H1 (cell line): Measurements from ENCODE around the gene TNIP1. TPM values are rescaled to one million over a fixed set of nuclear protein-coding genes. Genes with fewer than 3 reads are reported as not detected.

Experiments used
- ATF3 ChIP-seq: IDR thresholded peaks from 2 replicates; pipeline ENCODE4 v1.6.1; 2011; ENCODE audit warnings: low read depth, mild to moderate bottlenecking, low read length; ENCODE audit not compliant: insufficient read depth
- CHD7 ChIP-seq: fragments of 300-600 bp; sonication (generic); IDR thresholded peaks from 2 replicates; pipeline ENCODE4 v1.7.1; 2012; ENCODE audit warnings: low read length, moderate library complexity, mild to moderate bottlenecking, inconsistent platforms; ENCODE audit not compliant: insufficient replicate concordance
- EZH2 ChIP-seq: fragments of 200-600 bp; sonication (generic); IDR thresholded peaks from 2 replicates; pipeline ENCODE4 v1.7.1; 2012; ENCODE audit warnings: low read depth, mild to moderate bottlenecking, moderate library complexity, low read length, inconsistent platforms; ENCODE audit not compliant: severe bottlenecking
- MAX ChIP-seq: IDR thresholded peaks from 2 replicates; pipeline ENCODE4 v1.6.1; 2012; ENCODE audit warnings: inconsistent platforms
- TCF12 ChIP-seq: IDR thresholded peaks from 2 replicates; pipeline ENCODE4 v1.6.1; 2011; ENCODE audit warnings: low read depth, mild to moderate bottlenecking, low read length
- USF2 ChIP-seq: IDR thresholded peaks from 2 replicates; pipeline ENCODE4 v1.6.1; 2011; ENCODE audit warnings: low read length, improper control_type of control experiment
- polyA plus RNA-seq, 7 experiments: library from polyadenylated mRNA; depleted of rRNA in 3 of 7; stranded (reverse) in 5 of 7; unstranded in 2 of 7; fragments of >200 nt in 5 of 7; fragments of 200-250 nt in 2 of 7; gene quantifications; 1 replicate in 5 of 7; 2 replicates in 1 of 7; 4 replicates in 1 of 7; pipeline versions ENCODE4 v1.2.1 to v1.2.3, GENCODE V29; 2011 to 2013; ENCODE audit warnings: missing spikeins in 2 of 7, mixed read lengths in 2 of 7
- total RNA-seq: library from RNA; stranded (reverse); fragmentation: NEBNext Ultra II Directional; extraction: Animal tissue kit (Norgen Biotek cat#: 25700); gene quantifications from 2 replicates; pipeline ENCODE4 v1.2.1, GENCODE V29; 2021

The TNIP1 gene
- total and polyA plus RNA-seq, 2 of the 8 experiments (the other 6 are each of a cell fraction or from before 2014, with no cell fraction given) = 14.2 to 31.9 TPM

GRCh38 chr5:151078490-151079262, 2.2 kb downstream of the TNIP1 start (continued):
- TF ChIP-seq CHD7 (no peak), TCF12 (no peak), MAX (no peak), USF2 (no peak), EZH2 (no peak), ATF3 (no peak)
